22Rv1 (cell line): Measurements from ENCODE around the gene OST4.
A peak's percentile ranks its signal among the peaks of the same experiment; 100 is the strongest.

Experiments
- H3K27ac ChIP-seq: fragments of 450-650 bp; 2 replicates; pipeline ENCODE4 v1.5.1; 2017
- CTCF ChIP-seq: fragments of 450-650 bp; IDR thresholded peaks from 2 replicates; pipeline ENCODE4 v1.5.1; 2017; ENCODE audit warnings: mild to moderate bottlenecking
- ZFX ChIP-seq: fragments of 450-650 bp; IDR thresholded peaks from 2 replicates; pipeline ENCODE4 v1.6.1; 2017; ENCODE audit warnings: antibody characterized with exemption, borderline replicate concordance

The OST4 gene

GRCh38 chr2:27060323-27060722 is 11.1 kb downstream of the OST4 start:
- no peak overlapping the region for H3K27ac ChIP-seq
- TF ChIP-seq CTCF = no peak
- TF ChIP-seq ZFX = no peak

GRCh38 chr2:27059141-27059820 is 12.2 kb downstream of the OST4 start:
- TF ChIP-seq ZFX (no peak), CTCF (no peak)
- H3K27ac ChIP-seq = peak overlapping the region; percentile 20; the same call in 1 of the 2 replicates

- 0 out of 2 replicates have a peak overlapping the region, but pooled peaks have one; percentile 20 for H3K27ac ChIP-seq
- TF ChIP-seq CTCF (no peak), ZFX (no peak)
Observed at GRCh38 chr2:27058210-27058609, 13.2 kb downstream of the OST4 start.

- no peak overlapping the region for H3K27ac ChIP-seq
- TF ChIP-seq ZFX (no peak), CTCF (no peak)
Observed at GRCh38 chr2:27057184-27057583, 14.3 kb downstream of the OST4 start.

GRCh38 chr2:27054721-27055120 is 16.7 kb downstream of the OST4 start:
- TF ChIP-seq ZFX = no peak
- no peak for TF ChIP-seq CTCF
- H3K27ac ChIP-seq = no peak overlapping the region

GRCh38 chr2:27053776-27054175 is 17.7 kb downstream of the OST4 start:
- H3K27ac ChIP-seq = no peak overlapping the region
- TF ChIP-seq CTCF (no peak), ZFX (no peak)

GRCh38 chr2:27053321-27053720 is 18.1 kb downstream of the OST4 start:
- TF ChIP-seq ZFX = no peak
- no peak overlapping the region for H3K27ac ChIP-seq
